NCI-H82 treated with DMSO at 0.1 percent for 48 hours (cell line): Measurements from ENCODE around the gene EPHA8.

ENCODE experiments used
- DNase-seq: peaks from one replicate; lab custom pipeline; 2025; ENCODE audit not compliant: unreplicated experiment; lab: John Stamatoyannopoulos, UW

EPHA8 gene

DNA sequence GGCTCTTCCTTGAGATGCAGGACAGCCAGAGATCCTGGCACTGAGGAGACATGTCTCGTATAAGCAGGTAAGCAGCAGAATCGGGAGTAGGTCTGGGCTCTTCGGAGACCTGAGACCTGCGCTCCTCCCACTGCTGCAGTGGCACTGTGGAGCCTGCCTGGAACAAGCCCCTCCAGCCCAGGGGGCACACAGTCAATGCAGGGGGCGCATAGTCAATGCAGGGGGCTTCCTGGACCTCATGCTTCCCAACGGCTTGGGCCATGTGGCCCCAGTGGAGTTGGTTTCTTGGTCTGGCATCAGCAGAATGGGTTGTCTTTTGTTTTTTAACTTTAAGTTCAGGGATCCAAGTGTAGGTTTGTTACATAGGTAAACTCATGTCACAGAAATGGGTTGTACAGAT lies 27.9 kb upstream of the EPHA8 start:
- DNase-seq: no peak

GRCh38 chr1:22536506-22536905 lies 26.8 kb upstream of the EPHA8 start:
- DNase-seq: no peak

GRCh38 chr1:22537441-22538139 lies 25.7 kb upstream of the EPHA8 start:
- no peak for DNase-seq

DNA sequence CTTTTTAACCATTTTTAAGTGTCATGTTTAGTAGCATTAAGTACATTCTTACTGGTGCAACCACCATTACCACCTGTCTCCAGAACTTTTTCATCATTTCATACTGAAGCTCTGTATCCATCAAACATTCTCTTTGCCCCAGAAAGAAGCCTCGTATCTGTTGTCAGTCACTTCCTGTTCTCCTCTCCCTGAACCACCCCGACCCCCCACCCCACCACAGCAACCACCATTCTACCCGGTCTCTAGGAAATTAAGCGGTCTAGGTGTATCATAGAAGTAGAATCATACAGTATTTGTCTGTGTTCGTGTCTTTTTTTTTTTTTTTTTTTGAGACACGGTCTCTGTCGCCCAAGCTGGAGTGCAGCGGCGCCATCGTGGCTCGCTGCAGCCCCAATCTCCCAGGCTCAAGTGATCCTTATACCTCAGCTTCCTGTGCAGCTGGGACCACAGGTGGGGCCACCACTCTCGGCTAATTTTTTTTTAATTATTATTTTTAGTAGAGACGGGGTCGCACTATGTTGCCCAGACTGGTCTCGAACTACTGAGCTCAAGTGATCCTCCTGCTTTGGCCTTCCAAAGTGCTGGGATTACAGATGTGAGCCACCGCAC lies 23.7 kb upstream of the EPHA8 start:
- DNase-seq: no peak

- no peak for DNase-seq
Observed at GRCh38 chr1:22540337-22540736, 23.0 kb upstream of the EPHA8 start.

DNA sequence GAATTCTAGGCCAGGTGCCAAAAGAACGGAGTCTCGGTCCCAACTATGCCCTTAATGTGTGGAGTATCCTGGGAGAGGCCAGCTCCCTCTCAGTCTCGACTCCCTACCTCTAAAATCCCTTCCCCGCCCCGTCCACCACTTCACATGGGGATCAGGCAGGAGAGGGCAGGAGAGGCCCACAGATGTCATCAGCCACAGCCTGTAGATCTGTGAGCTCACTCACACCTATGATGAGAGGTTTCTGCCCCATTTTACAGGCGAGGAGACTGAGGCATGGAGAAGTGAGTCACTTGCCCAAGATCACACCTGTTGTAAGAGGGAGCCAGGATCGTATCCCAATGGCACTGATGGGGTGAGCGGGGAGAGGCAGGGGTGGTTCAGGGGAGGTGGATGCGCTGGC lies 20.4 kb upstream of the EPHA8 start:
- no peak for DNase-seq

- no peak for DNase-seq
Observed at GRCh38 chr1:22543679-22544078, 19.6 kb upstream of the EPHA8 start.

DNA sequence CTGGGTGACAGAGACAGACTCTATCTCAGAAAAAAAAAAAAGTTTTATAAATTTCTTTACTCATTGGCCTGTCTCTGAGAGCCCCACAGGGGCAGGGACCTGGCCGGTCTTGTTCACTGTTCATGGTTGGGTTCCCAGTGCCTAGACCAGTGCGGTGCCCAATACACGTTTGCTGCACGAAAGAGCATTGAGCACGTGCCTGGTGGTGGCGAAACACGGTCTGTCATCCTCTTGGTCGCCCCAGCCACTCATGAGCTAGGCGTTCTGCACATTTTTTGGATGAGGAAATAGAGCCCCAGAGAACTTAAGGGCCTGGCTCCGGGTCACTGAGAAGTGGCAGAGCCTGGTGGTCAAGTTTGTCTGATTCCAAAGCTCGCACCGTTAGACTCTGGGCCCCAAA lies 18.7 kb upstream of the EPHA8 start:
- no peak for DNase-seq

- peak; percentile 16 for DNase-seq
Observed at GRCh38 chr1:22545141-22545540, 18.1 kb upstream of the EPHA8 start.

DNA sequence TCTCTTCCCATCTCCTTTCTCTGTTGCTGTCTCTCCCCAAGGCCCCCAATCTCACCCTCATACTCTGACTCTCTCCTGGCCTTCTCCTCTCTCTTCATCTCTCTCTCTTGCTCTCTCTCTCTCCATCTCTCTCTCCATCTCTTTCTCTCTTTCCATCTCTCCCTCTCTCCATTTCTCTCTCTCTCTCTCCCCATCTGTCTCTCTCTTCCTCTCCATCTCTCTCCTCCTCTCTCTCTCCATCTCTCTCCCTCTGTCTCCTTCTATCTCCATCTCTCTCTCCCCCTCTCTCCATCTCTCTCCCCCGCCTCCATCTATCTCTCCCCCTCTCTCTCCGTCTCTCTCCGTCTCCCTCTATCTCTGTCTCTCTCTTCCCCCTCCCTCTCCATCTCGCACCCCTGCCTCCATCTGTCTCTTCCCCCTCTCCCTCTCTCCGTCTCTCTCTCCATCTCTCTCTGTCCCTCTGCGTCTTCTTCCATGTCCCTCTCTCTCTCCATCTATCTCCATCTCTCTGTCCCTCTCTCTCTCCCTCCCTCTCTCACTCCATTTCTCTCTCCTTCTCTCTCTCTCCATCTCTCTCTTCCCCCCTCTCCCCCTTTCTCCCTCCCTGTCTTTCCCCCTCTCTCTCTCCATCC lies 16.0 kb upstream of the EPHA8 start:
- DNase-seq: no peak

- DNase-seq: no peak
Observed at GRCh38 chr1:22547818-22548462, 15.3 kb upstream of the EPHA8 start.

GRCh38 chr1:22550021-22550420 lies 13.3 kb upstream of the EPHA8 start:
- no peak for DNase-seq

DNA sequence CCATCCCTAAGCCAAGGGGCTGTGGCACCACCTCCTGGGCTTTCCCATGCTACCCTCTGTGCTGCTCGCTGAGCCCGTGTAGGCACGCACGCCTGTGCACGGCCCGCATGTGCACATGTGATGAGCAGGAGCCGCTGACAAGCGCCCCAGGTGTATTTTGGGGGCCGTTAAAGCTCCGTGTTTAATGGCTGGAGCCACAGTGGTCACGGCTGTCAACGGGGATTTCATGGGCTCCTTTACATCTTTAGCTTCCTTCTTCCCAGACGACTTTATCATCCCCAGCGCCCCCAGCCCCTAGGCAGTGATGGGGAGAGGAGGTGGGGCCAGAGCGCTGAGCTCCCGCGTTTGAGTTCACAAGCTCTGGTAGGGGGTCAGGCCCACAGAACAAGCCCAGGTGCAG lies 11.7 kb upstream of the EPHA8 start:
- DNase-seq: no peak

- DNase-seq: no peak
Observed at GRCh38 chr1:22552021-22552420, 11.3 kb upstream of the EPHA8 start.

- DNase-seq: no peak
Observed at GRCh38 chr1:22553104-22553880, 10.0 kb upstream of the EPHA8 start.

- no peak for DNase-seq
Observed at GRCh38 chr1:22553991-22554522, 9.2 kb upstream of the EPHA8 start.

- DNase-seq: no peak
Observed at GRCh38 chr1:22555371-22555656, 8.0 kb upstream of the EPHA8 start.

DNA sequence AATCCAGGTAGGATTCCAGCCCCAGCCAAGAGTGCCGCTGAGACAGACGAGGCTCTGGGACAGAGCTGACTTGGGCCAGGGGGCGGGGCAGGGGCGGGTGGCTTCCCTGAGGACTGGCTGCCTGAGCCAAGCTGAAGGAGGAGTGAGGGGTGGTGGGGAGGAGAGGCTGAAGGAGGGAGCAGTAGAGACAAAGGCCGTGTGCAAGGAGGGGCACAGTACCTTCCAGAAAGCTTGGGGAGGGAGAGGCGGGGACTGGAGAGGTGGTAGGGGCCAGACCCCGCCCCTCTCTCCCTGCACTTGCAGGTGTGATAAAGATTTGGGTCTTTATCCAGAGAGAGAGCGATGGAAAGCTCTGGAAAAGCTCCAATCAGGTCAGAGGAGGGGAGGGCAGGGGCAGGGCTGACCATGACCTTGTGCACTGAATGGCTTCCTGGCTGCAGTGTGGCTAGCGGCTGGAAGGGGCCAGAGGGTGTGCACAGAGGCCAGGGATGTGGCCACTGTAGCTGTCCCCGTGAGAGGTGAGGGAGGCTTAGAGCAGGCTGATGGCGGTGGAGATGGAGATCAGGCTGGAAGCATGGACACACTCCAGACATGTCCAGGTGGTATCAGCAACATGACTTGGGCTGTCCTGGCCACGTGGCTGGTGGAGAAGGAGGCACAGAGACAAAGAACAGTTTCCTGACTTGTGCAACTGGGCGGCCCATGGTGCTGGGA lies 6.7 kb upstream of the EPHA8 start:
- DNase-seq: no peak

GRCh38 chr1:22557341-22557950 lies 5.8 kb upstream of the EPHA8 start:
- peak; percentile 67 for DNase-seq
